Stimulated activated CD8-positive, alpha-beta memory T cell treated with anti-CD3 and anti-CD28 coated beads, Interleukin-15, amount 100 ng/mL, for 24 hours (primary cell): ENCODE measurements around the gene LYPD1.

Source experiments
- DNase-seq: peaks from one replicate; pipeline ENCODE4 v3.0.0-alpha.2; 2020; ENCODE audit warnings: low read depth

The LYPD1 gene

GRCh38 chr2:132632000-132632649 lies 37.9 kb downstream of the LYPD1 start:
- DNase-seq: no peak

- DNase-seq: no peak
Measured at GRCh38 chr2:132627536-132627935, 42.5 kb downstream of the LYPD1 start.

- no peak for DNase-seq
Measured at GRCh38 chr2:132623096-132623839, 46.7 kb downstream of the LYPD1 start.

- no peak for DNase-seq
Measured at GRCh38 chr2:132621131-132621875, 48.7 kb downstream of the LYPD1 start.

GRCh38 chr2:132620115-132620514 lies 49.9 kb downstream of the LYPD1 start:
- no peak for DNase-seq

GRCh38 chr2:132618734-132619133 lies 51.3 kb downstream of the LYPD1 start:
- no peak for DNase-seq

GRCh38 chr2:132617989-132618388 lies 52.0 kb downstream of the LYPD1 start:
- no peak for DNase-seq

GRCh38 chr2:132615329-132616085 lies 54.5 kb downstream of the LYPD1 start:
- no peak for DNase-seq

GRCh38 chr2:132611719-132612118 lies 58.3 kb downstream of the LYPD1 start:
- DNase-seq: no peak

- no peak for DNase-seq
Measured at GRCh38 chr2:132609101-132609890, 60.7 kb downstream of the LYPD1 start.

GRCh38 chr2:132608311-132608710 lies 61.7 kb downstream of the LYPD1 start:
- no peak for DNase-seq

GRCh38 chr2:132607426-132608090 lies 62.4 kb downstream of the LYPD1 start:
- no peak for DNase-seq

- no peak for DNase-seq
Measured at GRCh38 chr2:132606649-132607048, 63.4 kb downstream of the LYPD1 start.

GRCh38 chr2:132605236-132606180 lies 64.5 kb downstream of the LYPD1 start:
- no peak for DNase-seq

GRCh38 chr2:132604561-132604960 lies 65.4 kb downstream of the LYPD1 start:
- DNase-seq: no peak

- DNase-seq: no peak
Measured at GRCh38 chr2:132599556-132599955, 70.4 kb downstream of the LYPD1 start.

- no peak for DNase-seq
Measured at GRCh38 chr2:132598536-132598935, 71.5 kb downstream of the LYPD1 start.

GRCh38 chr2:132597831-132598230 lies 72.2 kb downstream of the LYPD1 start:
- DNase-seq: no peak

GRCh38 chr2:132597166-132597565 lies 72.8 kb downstream of the LYPD1 start:
- DNase-seq: no peak

GRCh38 chr2:132595693-132596092 lies 74.3 kb downstream of the LYPD1 start:
- no peak for DNase-seq
